A673 (cell line): ENCODE measurements around the gene NR2F1-AS1. TPM values are rescaled to one million over a fixed set of nuclear protein-coding genes. Genes with fewer than 3 reads are reported as not detected.

ENCODE experiments used
- BruUV-seq: library from RNA; stranded (reverse); fragments of 400-500 nt; replicated peaks from 2 replicates; lab custom pipeline; 2021; lab: Mats Ljungman, UMichigan
- CTCF ChIA-PET: fragments of 300-600 bp; sonication (Branson Sonifier 250); formaldehyde crosslinking; loops from one replicate; lab custom pipeline; 2022; ENCODE audit warnings: antibody characterized with exemption; lab: Charles Lee
- POLR2A ChIA-PET: fragments of 300-600 bp; sonication (Branson Sonifier 250); formaldehyde crosslinking; loops from one replicate; lab custom pipeline; 2022; ENCODE audit warnings: antibody characterized with exemption; ENCODE audit not compliant: low non-redundant PET; lab: Charles Lee
- DNase-seq: peaks from one replicate; pipeline ENCODE4 v3.0.0-alpha.2; 2015; ENCODE audit warnings: low spot score
- H3K27ac ChIP-seq: fragments of 200-600 bp; sonication (generic); 2 replicates; pipeline ENCODE4 v1.5.1; 2016; ENCODE audit warnings: mixed run types, low read depth, mild to moderate bottlenecking, mixed read lengths, antibody characterized with exemption, low read length; ENCODE audit not compliant: poor library complexity, severe bottlenecking
- H3K27me3 ChIP-seq: fragments of 200-600 bp; sonication (generic); replicated peaks from 2 replicates; pipeline ENCODE4 v1.6.1; 2017; ENCODE audit warnings: mixed run types, low read depth, mild to moderate bottlenecking, mixed read lengths, antibody characterized with exemption, low read length; ENCODE audit not compliant: insufficient read depth, poor library complexity
- H3K36me3 ChIP-seq: fragments of 200-600 bp; sonication (generic); 2 replicates; pipeline ENCODE4 v1.6.1; 2016; ENCODE audit warnings: mixed run types, mild to moderate bottlenecking, mixed read lengths, antibody characterized with exemption, low read length; ENCODE audit not compliant: insufficient read depth, poor library complexity, severe bottlenecking
- H3K4me1 ChIP-seq: fragments of 200-600 bp; sonication (generic); 2 replicates; pipeline ENCODE4 v1.6.1; 2017; ENCODE audit warnings: mixed run types, mild to moderate bottlenecking, mixed read lengths, antibody characterized with exemption, low read length; ENCODE audit not compliant: insufficient read depth, poor library complexity, severe bottlenecking
- H3K4me3 ChIP-seq: fragments of 200-600 bp; sonication (generic); 2 replicates; pipeline ENCODE4 v1.5.1; 2016; ENCODE audit warnings: low read depth, mixed run types, mild to moderate bottlenecking, mixed read lengths, low read length; ENCODE audit not compliant: poor library complexity, severe bottlenecking
- H3K9me3 ChIP-seq: fragments of 200-600 bp; sonication (generic); 2 replicates; pipeline ENCODE4 v1.6.1; 2016; ENCODE audit warnings: mixed run types, low read depth, mild to moderate bottlenecking, mixed read lengths, antibody characterized with exemption, low read length; ENCODE audit not compliant: poor library complexity, severe bottlenecking
- CTCF ChIP-seq: fragments of 300-800, 200-600 bp; sonication (generic); conservative IDR thresholded peaks from 2 replicates; pipeline ENCODE4 v1.5.1; 2017; ENCODE audit warnings: low read depth, mild to moderate bottlenecking, antibody characterized with exemption, low read length, moderate library complexity, mixed read lengths
- EZH2 ChIP-seq: fragments of 200-600 bp; sonication (generic); IDR thresholded peaks from 2 replicates; pipeline ENCODE4 v1.6.1; 2017; ENCODE audit warnings: borderline replicate concordance, low read depth, mild to moderate bottlenecking, mixed read lengths, antibody characterized with exemption, low read length; ENCODE audit not compliant: poor library complexity, severe bottlenecking
- intact Hi-C: fragments of 100-400 bp; cut with micrococcal nuclease; formaldehyde crosslinking; loops from one replicate; pipeline ENCODE4 v1.10.0; 2022; ENCODE audit not compliant: unreplicated experiment
- total RNA-seq: library from RNA; stranded (reverse); gene quantifications from 2 replicates; pipeline ENCODE4 v1.2.3, GENCODE V29; 2021

NR2F1-AS1 gene
- total RNA-seq, 1 experiment from 2014 or later: 2.3 TPM

- DNase-seq: no peak
- Histone ChIP-seq H3K4me1 (no peaks in the 10 kb centered on the region), H3K27ac (no peak overlapping the region), H3K9me3 (no peaks in the 10 kb centered on the region), H3K36me3 (no peaks in the 10 kb centered on the region), H3K4me3 (no peak overlapping the region), H3K27me3 (no peaks in the 10 kb centered on the region)
- POLR2A ChIA-PET: no interaction called here
- BruUV-seq: no TSS peak
- CTCF ChIA-PET: no interaction called here
- intact Hi-C loops: no loop called here
- TF ChIP-seq EZH2 (no peak), CTCF (no peak)
Observed at GRCh38 chr5:93371893-93372292, 209.1 kb downstream of the NR2F1-AS1 start.

GRCh38 chr5:93364378-93364777 is 216.6 kb downstream of the NR2F1-AS1 start:
- no TSS peak for BruUV-seq
- H3K9me3 ChIP-seq: no peaks in the 10 kb centered on the region
- H3K36me3 ChIP-seq: no peaks in the 10 kb centered on the region
- DNase-seq: no peak
- no peak overlapping the region for H3K27ac ChIP-seq
- peaks cover 11% of the 10 kb centered on the region for H3K4me1 ChIP-seq
- ChIA-PET CTCF (no interaction called here), POLR2A (no interaction called here)
- intact Hi-C loops: no loop called here
- TF ChIP-seq CTCF: no peak
- no peak for TF ChIP-seq EZH2
- no peaks in the 10 kb centered on the region for H3K27me3 ChIP-seq
- no peak overlapping the region for H3K4me3 ChIP-seq

DNA sequence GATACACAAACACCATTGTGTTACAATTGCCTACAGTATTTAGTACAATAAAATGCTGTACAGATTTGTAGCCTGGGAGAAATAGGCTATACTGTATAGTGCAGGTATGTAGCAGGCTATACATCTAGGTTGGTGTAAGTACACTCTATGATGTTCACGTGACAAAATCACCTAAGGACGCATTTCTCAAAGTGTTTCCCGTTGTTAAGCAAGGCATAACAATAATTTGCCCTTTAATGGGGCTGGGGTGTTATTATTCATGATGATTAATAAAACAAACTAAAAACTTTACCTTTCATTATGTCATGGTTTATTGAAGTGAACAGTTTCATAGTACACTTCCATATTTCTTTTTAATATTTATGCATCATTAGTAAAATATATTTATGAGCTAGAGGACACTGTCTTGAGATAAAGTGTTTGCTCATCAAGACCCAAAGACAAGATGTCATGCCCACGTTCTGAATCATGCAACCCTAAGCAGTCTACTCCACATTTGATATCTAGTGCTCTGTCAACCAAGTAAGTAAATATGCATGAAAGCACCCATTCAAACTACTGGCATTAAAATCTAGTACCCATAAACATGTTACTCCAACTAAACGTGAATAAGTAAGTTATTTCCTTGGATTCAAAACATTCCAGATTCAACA is 220.5 kb downstream of the NR2F1-AS1 start:
- no TSS peak for BruUV-seq
- POLR2A ChIA-PET: no interaction called here
- no peaks in the 10 kb centered on the region for H3K9me3 ChIP-seq
- CTCF ChIA-PET: no interaction called here
- TF ChIP-seq EZH2: no peak
- TF ChIP-seq CTCF: no peak
- no peak overlapping the region for H3K4me3 ChIP-seq
- intact Hi-C loops: no loop called here
- H3K36me3 ChIP-seq: no peaks in the 10 kb centered on the region
- H3K27me3 ChIP-seq: no peaks in the 10 kb centered on the region
- peaks cover 22% of the 10 kb centered on the region for H3K4me1 ChIP-seq
- DNase-seq: no peak
- H3K27ac ChIP-seq: peak overlapping the region; percentile 77
